Measurements from ENCODE around the gene TAOK3. TPM values are rescaled to one million over a fixed set of nuclear protein-coding genes. Genes with fewer than 3 reads are reported as not detected.

TAOK3 gene
- total and polyA plus RNA-seq, 3 donors from 2014 or later, result 20.5 to 64.8 (median 51.9) TPM

- no peaks in the 10 kb centered on the region for H3K36me3 ChIP-seq (ENCODE audit: low read depth, missing control alignments)
- WGBS, 2 donors, result 87 to 89% methylated on average over 4 of the region's 4 CpGs
- no peak for DNase-seq
Observed at GRCh38 chr12:118175823-118176447, 196.8 kb downstream of the TAOK3 start.

GRCh38 chr12:118166946-118167345 lies 205.8 kb downstream of the TAOK3 start:
- Histone ChIP-seq H3K27ac (peak overlapping the region; percentile 6 to 41), H3K36me3 (ENCODE audit: low read depth, missing control alignments) (no peaks in the 10 kb centered on the region), H3K4me3 (no peak overlapping the region), H3K27me3 (no peaks in the 10 kb centered on the region), H3K9me3 (no peaks in the 10 kb centered on the region), H3K4me1 (peaks cover 18% of the 10 kb centered on the region)
- no peak for TF ChIP-seq POLR2A (IDR thresholded peaks at IDR 0.05)
- TF ChIP-seq CTCF (IDR thresholded peaks at IDR 0.05), result no peak
- WGBS, 2 donors, result 77 to 84% methylated on average over 2 of the region's 2 CpGs
- no peak for DNase-seq
- intact Hi-C loops (cut with DNase I; ENCODE audit: low total_unique reads), result no loop called here

More at GRCh38 chr12:118175823-118176447, 196.8 kb downstream of the TAOK3 start:
- no peaks in the 10 kb centered on the region for H3K27me3 ChIP-seq
- H3K4me1 ChIP-seq, result peaks cover 3% of the 10 kb centered on the region
- no peak overlapping the region for H3K4me3 ChIP-seq
- H3K9me3 ChIP-seq, result no peaks in the 10 kb centered on the region
- intact Hi-C loops (cut with DNase I; ENCODE audit: low total_unique reads), result no loop called here
- TF ChIP-seq POLR2A (IDR thresholded peaks at IDR 0.05), result no peak
- TF ChIP-seq CTCF (IDR thresholded peaks at IDR 0.05), result no peak
- no peak overlapping the region for H3K27ac ChIP-seq

- no peaks in the 10 kb centered on the region for H3K27me3 ChIP-seq
- H3K9me3 ChIP-seq, result no peaks in the 10 kb centered on the region
- peak; percentile 60 for DNase-seq
- H3K4me3 ChIP-seq, result no peak overlapping the region
- intact Hi-C loops (cut with DNase I; ENCODE audit: low total_unique reads), result no loop called here
- H3K4me1 ChIP-seq, result peaks cover 6% of the 10 kb centered on the region
- no peaks in the 10 kb centered on the region for H3K36me3 ChIP-seq (ENCODE audit: low read depth, missing control alignments)
- H3K27ac ChIP-seq, result no peak overlapping the region
- WGBS, 2 donors, result 61 to 69% methylated on average over 6 of the region's 6 CpGs
- TF ChIP-seq POLR2A (IDR thresholded peaks at IDR 0.05) (no peak), CTCF (IDR thresholded peaks at IDR 0.05) (peak; percentile 28 to 51 (median 38))
Observed at GRCh38 chr12:118164798-118165486, 207.8 kb downstream of the TAOK3 start.

GRCh38 chr12:118160536-118160935 lies 212.2 kb downstream of the TAOK3 start:
- TF ChIP-seq CTCF (IDR thresholded peaks at IDR 0.05), result no peak
- TF ChIP-seq POLR2A (IDR thresholded peaks at IDR 0.05), result no peak
- Histone ChIP-seq H3K36me3 (ENCODE audit: low read depth, missing control alignments) (no peaks in the 10 kb centered on the region), H3K27ac (no peak overlapping the region), H3K27me3 (no peaks in the 10 kb centered on the region), H3K4me1 (no peaks in the 10 kb centered on the region), H3K4me3 (no peak overlapping the region), H3K9me3 (no peaks in the 10 kb centered on the region)
- intact Hi-C loops (cut with DNase I; ENCODE audit: low total_unique reads), result no loop called here
- 96 to 98% methylated on average over 3 of the region's 3 CpGs for WGBS, 2 donors
- no peak for DNase-seq
